ENCODE results near the gene ARG2. TPM values are rescaled to one million over a fixed set of nuclear protein-coding genes. Genes with fewer than 3 reads are reported as not detected.

The ARG2 gene
- total RNA-seq, 4 donors from 2014 or later: 7.1 to 50.6 (median 17.7) TPM

DNA sequence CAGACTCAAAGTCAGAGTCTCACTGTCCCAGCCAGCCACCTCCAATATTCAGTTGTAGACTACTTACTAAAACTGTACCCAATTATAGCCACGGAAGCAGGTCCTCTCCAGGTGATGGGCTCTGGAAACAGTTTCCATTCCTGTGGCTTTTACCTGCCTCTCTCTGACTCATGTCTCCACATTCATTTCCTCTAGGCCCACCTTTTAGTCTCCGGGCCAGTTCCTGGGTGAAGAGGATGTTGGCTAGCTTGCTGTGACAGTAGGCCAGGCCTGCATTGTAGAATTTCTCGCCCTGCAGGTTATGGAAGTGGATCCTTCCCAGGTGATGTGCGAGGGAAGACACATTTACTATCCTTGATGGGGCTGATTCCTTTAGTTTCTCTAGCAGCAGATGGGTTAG, 70.3 kb downstream of the ARG2 start:
- Histone ChIP-seq H3K9me3 (no peaks in the 10 kb centered on the region), H3K27me3 (no peaks in the 10 kb centered on the region), H3K27ac (no peak overlapping the region), H3K4me3 (no peak overlapping the region), H3K36me3 (peaks cover 14 to 75% (median 22%) of the 10 kb centered on the region in 3 donors), H3K4me1 (peaks cover 0 to 22% (median 8%) of the 10 kb centered on the region in 3 donors)
- no peak for DNase-seq
- no peak for TF ChIP-seq POLR2A (IDR thresholded peaks at IDR 0.05)
- TF ChIP-seq, protein P1, sequence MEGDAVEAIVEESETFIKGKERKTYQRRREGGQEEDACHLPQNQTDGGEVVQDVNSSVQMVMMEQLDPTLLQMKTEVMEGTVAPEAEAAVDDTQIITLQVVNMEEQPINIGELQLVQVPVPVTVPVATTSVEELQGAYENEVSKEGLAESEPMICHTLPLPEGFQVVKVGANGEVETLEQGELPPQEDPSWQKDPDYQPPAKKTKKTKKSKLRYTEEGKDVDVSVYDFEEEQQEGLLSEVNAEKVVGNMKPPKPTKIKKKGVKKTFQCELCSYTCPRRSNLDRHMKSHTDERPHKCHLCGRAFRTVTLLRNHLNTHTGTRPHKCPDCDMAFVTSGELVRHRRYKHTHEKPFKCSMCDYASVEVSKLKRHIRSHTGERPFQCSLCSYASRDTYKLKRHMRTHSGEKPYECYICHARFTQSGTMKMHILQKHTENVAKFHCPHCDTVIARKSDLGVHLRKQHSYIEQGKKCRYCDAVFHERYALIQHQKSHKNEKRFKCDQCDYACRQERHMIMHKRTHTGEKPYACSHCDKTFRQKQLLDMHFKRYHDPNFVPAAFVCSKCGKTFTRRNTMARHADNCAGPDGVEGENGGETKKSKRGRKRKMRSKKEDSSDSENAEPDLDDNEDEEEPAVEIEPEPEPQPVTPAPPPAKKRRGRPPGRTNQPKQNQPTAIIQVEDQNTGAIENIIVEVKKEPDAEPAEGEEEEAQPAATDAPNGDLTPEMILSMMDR (IDR thresholded peaks at IDR 0.05): no peak
- 82 to 93% methylated on average over 3 to 4 of the region's 4 CpGs for WGBS, 2 donors
- intact Hi-C loops (cut with DNase I): no loop called here

DNA sequence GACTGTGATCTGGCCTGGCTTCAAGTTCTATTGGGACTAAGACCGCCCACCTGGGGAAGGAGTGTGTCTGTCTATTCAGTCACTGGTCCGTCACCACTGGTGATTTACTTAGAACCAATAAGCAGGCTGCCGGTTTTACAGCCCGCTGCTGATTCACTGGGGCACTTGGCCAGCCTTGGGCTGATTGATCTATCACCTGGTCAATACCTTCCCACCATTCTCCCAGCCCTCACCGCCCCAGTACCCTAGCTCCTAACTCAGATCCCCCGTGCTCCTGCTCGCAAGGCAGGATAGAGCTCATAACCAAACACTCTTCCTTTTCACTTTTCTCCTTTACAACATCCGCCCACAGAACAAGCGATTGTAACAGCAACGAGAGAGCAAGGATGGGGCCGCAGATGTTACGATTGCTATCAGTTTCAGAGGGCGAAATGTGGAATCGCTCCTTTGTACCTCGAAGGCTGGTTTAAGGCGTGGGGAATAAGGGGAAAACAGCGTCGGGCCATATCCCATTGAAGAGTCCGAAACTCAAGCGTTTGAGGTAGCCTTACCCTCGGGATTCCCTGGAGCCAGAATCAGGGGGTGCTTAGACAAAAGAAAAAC, 75.2 kb downstream of the ARG2 start:
- Histone ChIP-seq H3K27ac (peak overlapping the region; percentile 80 to 96 (median 92)), H3K27me3 (no peaks in the 10 kb centered on the region), H3K9me3 (no peaks in the 10 kb centered on the region), H3K36me3 (peaks cover 3 to 27% (median 10%) of the 10 kb centered on the region in 3 donors), H3K4me1 (peaks cover 0 to 33% (median 8%) of the 10 kb centered on the region in 3 donors), H3K4me3 (peak overlapping the region; percentile 78 to 91 (median 90))
- WGBS, 2 donors: 0 to 1% methylated on average over 16 to 21 of the region's 21 CpGs
- peak in 3 of 4 donors; percentile 33 to 41 (median 35) for TF ChIP-seq POLR2A (IDR thresholded peaks at IDR 0.05)
- TF ChIP-seq, protein P1 (IDR thresholded peaks at IDR 0.05): no peak
- DNase-seq: no peak
- intact Hi-C loops (cut with DNase I): no loop called here

DNA sequence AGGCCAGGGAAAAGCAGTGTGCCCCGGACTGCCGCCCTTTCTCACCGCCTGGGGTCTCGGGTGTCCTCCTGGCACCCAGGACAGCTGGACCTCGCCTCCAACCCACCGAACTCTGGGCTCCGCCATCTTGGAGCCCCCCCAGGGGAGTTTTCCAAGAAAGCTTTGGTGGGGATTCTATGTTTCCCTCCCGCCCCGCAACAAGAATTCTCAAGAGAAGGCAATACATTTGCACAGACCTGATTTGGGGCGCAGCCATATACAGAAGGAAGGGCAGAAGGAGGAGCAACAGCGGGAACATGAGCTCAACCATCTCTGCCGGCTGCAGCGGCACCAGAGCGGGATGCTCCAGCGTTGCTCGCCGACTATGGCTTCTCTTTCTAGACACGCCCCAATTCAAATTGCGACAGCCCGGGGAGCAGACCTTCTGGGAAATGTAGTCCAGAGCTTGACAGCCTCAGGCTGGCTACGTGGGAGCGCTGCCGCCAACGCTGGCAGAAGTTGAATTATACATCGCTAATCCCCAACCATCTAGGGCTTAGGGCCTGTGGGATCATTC, 75.8 kb downstream of the ARG2 start, which contains the start of gene RDH11:
TSS of gene RDH11 (minus strand) at position 371 of the 556 bp plus-strand sequence. CDS start at position 310, 61 bp downstream.
- peaks cover 3 to 21% (median 5%) of the 10 kb centered on the region in 3 donors for H3K36me3 ChIP-seq
- H3K9me3 ChIP-seq: no peaks in the 10 kb centered on the region
- intact Hi-C loops (cut with DNase I): no loop called here
- 0% methylated on average over 5 to 11 of the region's 25 CpGs for WGBS, 2 donors
- no peaks in the 10 kb centered on the region for H3K27me3 ChIP-seq
- DNase-seq: peak; percentile 35
- peaks cover 0 to 33% (median 8%) of the 10 kb centered on the region in 3 donors for H3K4me1 ChIP-seq
- TF ChIP-seq, protein P1 (IDR thresholded peaks at IDR 0.05): peak in 2 of 6 experiments; percentile 6 to 8
- peak in 3 of 4 donors; percentile 51 to 89 (median 88) for TF ChIP-seq POLR2A (IDR thresholded peaks at IDR 0.05)
- H3K4me3 ChIP-seq: peak within 1 kb of the TSS; percentile 78 to 91 (median 90)
- H3K27ac ChIP-seq: peak within 1 kb of the TSS; percentile 80 to 96 (median 92)

DNA sequence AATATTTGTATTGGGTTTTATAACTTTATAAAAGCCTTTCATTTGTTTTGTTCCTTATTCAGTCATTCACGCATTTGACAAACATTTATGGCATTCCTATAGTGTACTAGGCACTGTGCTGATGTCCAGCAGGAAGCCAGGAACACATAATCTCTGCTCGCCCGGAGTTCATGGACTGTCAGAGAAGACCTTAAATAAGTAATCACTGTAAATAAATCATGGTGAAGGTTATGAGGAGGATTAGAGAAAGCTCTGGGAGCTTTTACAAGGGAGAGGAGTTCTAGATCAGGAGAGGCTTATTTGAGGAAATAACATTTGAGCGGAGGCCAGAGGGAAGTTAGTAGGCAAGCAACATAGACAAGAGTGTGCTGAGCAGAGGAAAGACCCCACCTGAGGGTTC, 77.3 kb downstream of the ARG2 start:
- no peak overlapping the region for H3K4me3 ChIP-seq
- H3K9me3 ChIP-seq: no peaks in the 10 kb centered on the region
- peaks cover 0 to 5% (median 0%) of the 10 kb centered on the region in 3 donors for H3K36me3 ChIP-seq
- peaks cover 0 to 33% (median 8%) of the 10 kb centered on the region in 3 donors for H3K4me1 ChIP-seq
- 63 to 84% methylated on average over 4 of the region's 4 CpGs for WGBS, 2 donors
- TF ChIP-seq, protein P1 (IDR thresholded peaks at IDR 0.05): no peak
- no peak for TF ChIP-seq POLR2A (IDR thresholded peaks at IDR 0.05)
- peak overlapping the region; percentile 12 to 96 (median 88) for H3K27ac ChIP-seq
- no peak for DNase-seq
- no peaks in the 10 kb centered on the region for H3K27me3 ChIP-seq
- intact Hi-C loops (cut with DNase I): no loop called here

DNA sequence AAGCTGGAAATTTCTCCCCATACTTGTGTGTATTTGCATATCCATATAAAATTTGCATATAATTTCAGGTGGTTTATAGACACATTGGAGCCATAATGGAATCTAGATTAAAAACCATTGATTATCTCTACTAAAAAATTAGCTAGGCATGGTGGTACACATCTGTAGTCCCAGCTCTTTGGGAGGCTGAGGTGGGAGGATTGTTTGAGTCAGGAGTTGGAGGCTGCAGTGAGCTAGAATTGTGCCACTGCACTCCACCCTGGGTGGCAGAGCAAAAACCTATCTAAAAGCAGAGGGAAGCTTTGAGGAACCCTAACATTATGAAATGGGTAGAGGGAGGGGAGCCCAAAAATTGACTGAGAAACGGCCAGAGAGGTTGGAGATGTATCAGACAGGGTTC, 78.5 kb downstream of the ARG2 start:
- intact Hi-C loops (cut with DNase I): no loop called here
- Histone ChIP-seq H3K4me3 (no peak overlapping the region), H3K27ac (no peak overlapping the region), H3K9me3 (no peaks in the 10 kb centered on the region), H3K27me3 (no peaks in the 10 kb centered on the region), H3K4me1 (peaks cover 0 to 27% (median 8%) of the 10 kb centered on the region in 3 donors), H3K36me3 (no peaks in the 10 kb centered on the region)
- TF ChIP-seq POLR2A (IDR thresholded peaks at IDR 0.05): no peak
- TF ChIP-seq, protein P1 (IDR thresholded peaks at IDR 0.05): no peak
- DNase-seq: no peak
- 54 to 72% methylated on average over 1 of the region's 1 CpG for WGBS, 2 donors

Data from esophagus squamous epithelium (tissue), 5 donors.